HepG2 (cell line): Measurements from ENCODE around the gene STK24. TPM values are rescaled to one million over a fixed set of nuclear protein-coding genes. Genes with fewer than 3 reads are reported as not detected.

Experiments
- ATAC-seq: fragments of 200-7000 bp; cut with Tn5 transposase; 3 replicates; pipeline ENCODE4 v1.9.1; 2020; ENCODE audit warnings: mild to moderate bottlenecking, moderate library complexity
- BruUV-seq: library from RNA; stranded (reverse); fragments of 400-500 nt; replicated peaks from 2 replicates; lab custom pipeline; 2021; lab: Mats Ljungman, UMichigan
- CTCF ChIA-PET: fragments of 300-600 bp; formaldehyde crosslinking; extraction: SDS; loops from one replicate; lab custom pipeline; 2021; ENCODE audit warnings: low total read pairs, inconsistent platforms, low intra/inter-chr PET ratio; lab: Yijun Ruan, JAX
- POLR2A ChIA-PET: fragments of 350-600 bp; sonication (Branson Sonifier 250); formaldehyde crosslinking; loops from one replicate; lab custom pipeline; 2020; ENCODE audit warnings: antibody characterized with exemption, inconsistent platforms; lab: Yijun Ruan, JAX
- DNase-seq: peaks from one replicate; pipeline ENCODE4 v3.0.0-alpha.2; 2015; ENCODE audit warnings: low spot score
- FAIRE-seq: peaks from 3 replicates; lab custom pipeline; 2011; peaks lifted over from hg19 to GRCh38; lab: Jason Lieb, UNC
- H2AFZ ChIP-seq: one replicate; pipeline ENCODE4 v1.6.1; 2011; ENCODE audit warnings: low read length, inconsistent platforms
- H3K27ac ChIP-seq: fragments of 300-600 bp; 3 replicates; pipeline ENCODE4 v1.8.0; 2011; ENCODE audit warnings: mixed run types, mild to moderate bottlenecking, mixed read lengths, low read length, inconsistent platforms; ENCODE audit not compliant: insufficient read depth; ENCODE audit errors: extremely low read length
- H3K27me3 ChIP-seq, 2 experiments: fragments of 200-600 bp in 1 of 2; 2 replicates in 1 of 2; 3 replicates in 1 of 2; pipeline versions ENCODE4 v1.6.0 to v1.8.0; 2011; ENCODE audit warnings: low read length in 2 of 2, mild to moderate bottlenecking in 2 of 2, moderate library complexity in 2 of 2, inconsistent platforms in 1 of 2; ENCODE audit not compliant: insufficient read depth in 2 of 2, control insufficient read depth in 1 of 2
- H3K36me3 ChIP-seq, 2 experiments: fragments of 200-600 bp in 1 of 2; replicated peaks in 1 of 2; 2 replicates in 1 of 2; 3 replicates in 1 of 2; pipeline versions ENCODE4 v1.5.1 to v1.8.0; 2011; ENCODE audit warnings: low read length in 2 of 2, inconsistent platforms in 1 of 2; ENCODE audit not compliant: insufficient read depth in 2 of 2, control insufficient read depth in 1 of 2
- H3K4me1 ChIP-seq: 2 replicates; pipeline ENCODE4 v1.5.1; 2012; ENCODE audit warnings: low read length, inconsistent platforms; ENCODE audit not compliant: insufficient read depth
- H3K4me2 ChIP-seq: 2 replicates; pipeline ENCODE4 v1.6.0; 2011; ENCODE audit warnings: low read depth, low read length, inconsistent platforms
- H3K4me3 ChIP-seq, 3 experiments: fragments of 200-600 bp in 1 of 3; sonication (generic), shearing (Covaris generic) in 1 of 3; replicated peaks in 1 of 3; 2 replicates each; pipeline ENCODE4 v1.5.1; 2011 to 2016; ENCODE audit warnings: low read length in 3 of 3, inconsistent platforms in 2 of 3, low read depth in 2 of 3, mild to moderate bottlenecking in 2 of 3, control low read depth in 1 of 3, mixed read lengths in 1 of 3; ENCODE audit not compliant: insufficient read depth in 1 of 3
- H3K79me2 ChIP-seq: one replicate; pipeline ENCODE4 v1.6.1; 2011; ENCODE audit warnings: low read length, inconsistent platforms; ENCODE audit not compliant: insufficient read depth
- H3K9ac ChIP-seq: 2 replicates; pipeline ENCODE4 v1.6.0; 2011; ENCODE audit warnings: mild to moderate bottlenecking, low read depth, low read length, inconsistent platforms; ENCODE audit not compliant: insufficient read depth
- H3K9me3 ChIP-seq: 2 replicates; pipeline ENCODE4 v1.5.1; 2012; ENCODE audit warnings: mild to moderate bottlenecking, low read length
- H4K20me1 ChIP-seq: 2 replicates; pipeline ENCODE4 v1.6.0; 2011; ENCODE audit warnings: inconsistent platforms, mild to moderate bottlenecking, low read length, moderate library complexity; ENCODE audit not compliant: insufficient read depth
- CEBPZ ChIP-seq: IDR thresholded peaks from 2 replicates; pipeline ENCODE4 v1.6.1; 2012; ENCODE audit warnings: low read length, improper control_type of control experiment
- IRF2 ChIP-seq: IDR thresholded peaks from 2 replicates; pipeline ENCODE4 v1.6.1; 2018; ENCODE audit warnings: missing genetic modification reagents, missing compliant biosample characterization
- KDM1A ChIP-seq: IDR thresholded peaks from 2 replicates; pipeline ENCODE4 v1.6.1; 2016; ENCODE audit warnings: missing compliant biosample characterization
- NCOA2 ChIP-seq: sonication (generic); formaldehyde crosslinking; IDR thresholded peaks from 2 replicates; pipeline ENCODE4 v1.8.0; 2022; ENCODE audit warnings: inconsistent platforms
- POLR2AphosphoS2 ChIP-seq: IDR thresholded peaks from 2 replicates; pipeline ENCODE4 v1.6.1; 2011; ENCODE audit warnings: low read depth, low read length, improper control_type of control experiment
- PRDM15 ChIP-seq: sonication (generic); formaldehyde crosslinking; IDR thresholded peaks from 2 replicates; pipeline ENCODE4 v1.4.0; 2020; ENCODE audit warnings: missing genetic modification reagents
- RCOR2 ChIP-seq: IDR thresholded peaks from 2 replicates; pipeline ENCODE4 v1.6.1; 2016; ENCODE audit warnings: missing biosample characterization, missing genetic modification reagents
- REST ChIP-seq, 2 experiments: IDR thresholded peaks; 2 replicates each; pipeline ENCODE4 v1.6.1; 2011 to 2012; ENCODE audit warnings: low read length in 2 of 2, borderline replicate concordance in 1 of 2, low read depth in 1 of 2, mild to moderate bottlenecking in 1 of 2, moderate library complexity in 1 of 2
- ZBTB25 ChIP-seq: IDR thresholded peaks from 2 replicates; pipeline ENCODE4 v1.6.1; 2018; ENCODE audit warnings: missing genetic modification reagents
- ZNF143 ChIP-seq: sonication (generic); formaldehyde crosslinking; IDR thresholded peaks from 2 replicates; pipeline ENCODE4 v1.4.0; 2020; ENCODE audit warnings: missing genetic modification reagents
- ZNF205 ChIP-seq: IDR thresholded peaks from 2 replicates; pipeline ENCODE4 v1.6.1; 2018; ENCODE audit warnings: missing biosample characterization, missing genetic modification reagents
- ZNF563 ChIP-seq: sonication (generic); formaldehyde crosslinking; IDR thresholded peaks from 2 replicates; pipeline ENCODE4 v1.8.0; 2022; ENCODE audit warnings: mild to moderate bottlenecking, moderate library complexity, missing genetic modification reagents
- WGBS: methylation state at CpG from one replicate; pipeline ENCODE4 v1.1.6; 2017; ENCODE audit warnings: low lambda C conversion rate; 5-methylcytosine and 5-hydroxymethylcytosine counted together
- in situ Hi-C: cut with HindIII; loops from 2 replicates; pipeline ENCODE4 v1.10.0; 2017; ENCODE audit warnings: low pct_unique_long_range_greater_than_20kb; ENCODE audit not compliant: extremely low pct_ligation_motif_present
- intact Hi-C: fragments of 100-400 bp; cut with micrococcal nuclease; formaldehyde crosslinking; loops from one replicate; pipeline ENCODE4 v1.10.0; 2022; ENCODE audit not compliant: unreplicated experiment
- polyA plus RNA-seq, 8 experiments: library from polyadenylated mRNA; depleted of rRNA in 3 of 8; stranded (reverse) in 7 of 8; unstranded in 1 of 8; fragments of >200 nt; fragmentation: Illumina TruSeq in 4 of 8; extraction: Trizol in 4 of 8; gene quantifications; 2 replicates each; pipeline versions ENCODE4 v1.2.1 to v1.2.3, GENCODE V29; 2011 to 2016; ENCODE audit warnings: low read depth in 4 of 8, missing spikeins in 1 of 8, mixed read lengths in 1 of 8; ENCODE audit not compliant: insufficient read depth in 1 of 8
- total RNA-seq, 5 experiments: library from RNA; depleted of rRNA; stranded (reverse); fragments of >200 nt; fragmentation: Illumina TruSeq; extraction: Trizol; gene quantifications; 2 replicates each; pipeline ENCODE4 v1.2.3, GENCODE V29; 2016; ENCODE audit warnings: low read depth in 1 of 5

The STK24 gene
- total and polyA plus RNA-seq, 2 of the 13 experiments (the other 11 are each of a cell fraction or from before 2014, with no cell fraction given) = 51.3 to 73.0 TPM

- in situ Hi-C loops = no loop called here
- intact Hi-C loops = no loop called here
- DNase-seq (no peak), ATAC-seq (no peak), FAIRE-seq (no peak)
- Histone ChIP-seq H3K27me3 (no peaks in the 10 kb centered on the region), H3K4me2 (no peak overlapping the region), H4K20me1 (peaks cover 24% of the 10 kb centered on the region; the same call in 1 of the 2 replicates), H3K9me3 (no peaks in the 10 kb centered on the region), H3K4me1 (peaks cover 61% of the 10 kb centered on the region), H3K79me2 (peaks cover 46% of the 10 kb centered on the region), H2AFZ (no peak overlapping the region), H3K4me3 (no peak overlapping the region), H3K36me3 (peaks cover 22 to 41% of the 10 kb centered on the region in 2 experiments), H3K27ac (no peak overlapping the region), H3K9ac (no peak overlapping the region)
- WGBS = over 99% methylated on average over 6 of the region's 13 CpGs
- CTCF ChIA-PET = no interaction called here
- POLR2A ChIA-PET = no interaction called here
- BruUV-seq = no TSS peak
- TF ChIP-seq PRDM15 (no peak), ZNF563 (no peak), NCOA2 (CRISPR knock-in tag) (no peak), KDM1A (CRISPR knock-in tag) (no peak), CEBPZ (no peak), IRF2 (CRISPR knock-in tag) (no peak), ZBTB25 (no peak), POLR2AphosphoS2 (no peak), REST (IDR thresholded peaks at IDR 0.05; ENCODE audit: borderline replicate concordance in 1 of 2, low read depth in 1 of 2, low read length in 2 of 2) (no peak), ZNF205 (CRISPR knock-in tag) (no peak), ZNF143 (CRISPR knock-in tag) (no peak), RCOR2 (CRISPR knock-in tag) (no peak)
These were observed 101.4 kb downstream of the STK24 start for GRCh38 chr13:98475522-98475921.
